ENCODE data around the gene CCL7. TPM values are rescaled to one million over a fixed set of nuclear protein-coding genes. Genes with fewer than 3 reads are reported as not detected.

Gene CCL7
- total and polyA plus RNA-seq, 10 donors, result not detected

DNA sequence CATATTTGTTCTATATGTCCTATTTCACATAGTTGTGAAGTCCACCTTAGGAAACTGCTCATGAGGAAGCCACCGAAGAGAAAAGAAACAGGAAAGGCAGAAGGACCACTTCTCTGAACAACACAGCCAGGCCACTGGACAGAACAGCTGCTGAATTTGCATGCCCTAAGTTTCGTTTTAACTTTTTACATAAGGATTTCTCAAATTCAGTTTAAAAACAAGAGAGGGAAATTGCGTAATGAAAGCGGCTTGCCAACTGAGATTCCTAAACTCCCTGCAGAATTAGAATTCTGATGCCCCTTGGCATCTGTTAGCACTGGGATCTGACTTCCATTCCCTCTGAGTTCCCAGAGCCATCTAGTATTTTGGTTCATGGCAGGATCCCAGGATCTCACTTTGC lies 44.3 kb downstream of the CCL7 start:
- DNase-seq, result no peak
- intact Hi-C loops (cut with DNase I; ENCODE audit: low total_unique reads), result no loop called here

DNA sequence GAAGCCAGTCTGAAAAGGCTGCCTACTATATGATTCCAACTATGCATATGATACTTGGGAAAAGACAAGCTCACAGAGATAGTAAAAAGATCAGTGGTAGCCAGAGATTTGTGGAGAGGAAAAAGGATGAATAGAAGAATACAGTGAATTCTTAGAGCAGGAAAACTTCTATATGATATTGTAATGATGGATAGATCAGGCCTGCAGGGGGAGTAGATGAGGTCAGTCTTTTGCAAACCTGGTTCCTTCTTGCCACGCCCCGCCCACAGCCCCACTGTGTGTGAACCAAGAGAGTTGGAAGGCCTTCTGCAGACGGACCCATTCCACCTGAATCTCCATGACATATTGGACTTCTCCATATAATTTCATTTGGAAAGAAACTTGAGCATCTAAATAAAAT lies 48.5 kb downstream of the CCL7 start:
- Histone ChIP-seq H3K4me1 (peaks cover 0 to 31% (median 16%) of the 10 kb centered on the region in 6 donors), H3K9me3 (peaks cover 0 to 1% (median 0%) of the 10 kb centered on the region in 8 donors), H3K36me3 (no peaks in the 10 kb centered on the region), H3K4me3 (no peak overlapping the region), H3K27me3 (replicated peaks in 1 of 7) (no peaks in the 10 kb centered on the region), H3K27ac (peak overlapping the region in 6 of 8 donors; percentile 13 to 52 (median 43))
- intact Hi-C loops (cut with DNase I; ENCODE audit: low total_unique reads), result no loop called here
- TF ChIP-seq, protein P1, sequence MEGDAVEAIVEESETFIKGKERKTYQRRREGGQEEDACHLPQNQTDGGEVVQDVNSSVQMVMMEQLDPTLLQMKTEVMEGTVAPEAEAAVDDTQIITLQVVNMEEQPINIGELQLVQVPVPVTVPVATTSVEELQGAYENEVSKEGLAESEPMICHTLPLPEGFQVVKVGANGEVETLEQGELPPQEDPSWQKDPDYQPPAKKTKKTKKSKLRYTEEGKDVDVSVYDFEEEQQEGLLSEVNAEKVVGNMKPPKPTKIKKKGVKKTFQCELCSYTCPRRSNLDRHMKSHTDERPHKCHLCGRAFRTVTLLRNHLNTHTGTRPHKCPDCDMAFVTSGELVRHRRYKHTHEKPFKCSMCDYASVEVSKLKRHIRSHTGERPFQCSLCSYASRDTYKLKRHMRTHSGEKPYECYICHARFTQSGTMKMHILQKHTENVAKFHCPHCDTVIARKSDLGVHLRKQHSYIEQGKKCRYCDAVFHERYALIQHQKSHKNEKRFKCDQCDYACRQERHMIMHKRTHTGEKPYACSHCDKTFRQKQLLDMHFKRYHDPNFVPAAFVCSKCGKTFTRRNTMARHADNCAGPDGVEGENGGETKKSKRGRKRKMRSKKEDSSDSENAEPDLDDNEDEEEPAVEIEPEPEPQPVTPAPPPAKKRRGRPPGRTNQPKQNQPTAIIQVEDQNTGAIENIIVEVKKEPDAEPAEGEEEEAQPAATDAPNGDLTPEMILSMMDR (IDR thresholded peaks at IDR 0.05 in 8 of 11, conservative IDR thresholded peaks at IDR 0.05 in 3 of 11), result no peak
- TF ChIP-seq POLR2AphosphoS5 (IDR thresholded peaks at IDR 0.05) (no peak), POLR2A (IDR thresholded peaks at IDR 0.05) (no peak)
- DNase-seq, result no peak
- WGBS, 5 donors, result 57 to 84% (median 73%) methylated on average over 3 of the region's 3 CpGs

More for the DNA sequence above, 44.3 kb downstream of the CCL7 start:
- Histone ChIP-seq H3K36me3 (no peaks in the 10 kb centered on the region), H3K27me3 (replicated peaks in 1 of 7) (peaks cover 0 to 9% (median 0%) of the 10 kb centered on the region in 7 donors), H3K4me3 (no peak overlapping the region), H3K4me1 (peaks cover 0 to 33% (median 15%) of the 10 kb centered on the region in 6 donors), H3K27ac (peak overlapping the region in 4 of 8 donors; percentile 50 to 73 (median 70)), H3K9me3 (no peaks in the 10 kb centered on the region)
- WGBS, 5 donors, result 17 to 32% (median 22%) methylated on average over 4 of the region's 4 CpGs
- TF ChIP-seq, protein P1 (IDR thresholded peaks at IDR 0.05 in 8 of 11, conservative IDR thresholded peaks at IDR 0.05 in 3 of 11), result no peak
- TF ChIP-seq POLR2A (IDR thresholded peaks at IDR 0.05) (no peak), POLR2AphosphoS5 (IDR thresholded peaks at IDR 0.05) (no peak)

DNA sequence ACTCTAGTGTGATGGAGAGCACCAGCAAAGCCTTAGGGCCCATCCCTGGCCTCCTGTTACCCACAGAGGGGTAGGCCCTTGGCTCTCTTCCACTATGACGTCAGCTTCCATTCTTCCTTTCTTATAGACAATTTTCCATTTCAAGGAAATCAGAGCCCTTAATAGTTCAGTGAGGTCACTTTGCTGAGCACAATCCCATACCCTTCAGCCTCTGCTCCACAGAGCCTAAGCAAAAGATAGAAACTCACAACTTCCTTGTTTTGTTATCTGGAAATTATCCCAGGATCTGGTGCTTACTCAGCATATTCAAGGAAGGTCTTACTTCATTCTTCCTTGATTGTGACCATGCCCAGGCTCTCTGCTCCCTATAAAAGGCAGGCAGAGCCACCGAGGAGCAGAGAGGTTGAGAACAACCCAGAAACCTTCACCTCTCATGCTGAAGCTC lies 49.0 kb downstream of the CCL7 start, which contains the start of gene CCL8:
TSS of gene CCL8 (plus strand) at position 397 of the 445 bp plus-strand sequence. CDS start 67 bp downstream, outside the sequence.
- peak within 1 kb of the TSS in 6 of 8 donors; percentile 13 to 52 (median 43) for H3K27ac ChIP-seq
- H3K4me1 ChIP-seq, result peaks cover 0 to 25% (median 12%) of the 10 kb centered on the region in 6 donors
- intact Hi-C loops (cut with DNase I; ENCODE audit: low total_unique reads), result no loop called here
- peaks cover 0 to 7% (median 2%) of the 10 kb centered on the region in 8 donors for H3K9me3 ChIP-seq
- H3K27me3 ChIP-seq (replicated peaks in 1 of 7), result no peaks in the 10 kb centered on the region
- TF ChIP-seq, protein P1 (IDR thresholded peaks at IDR 0.05 in 8 of 11, conservative IDR thresholded peaks at IDR 0.05 in 3 of 11), result no peak
- TF ChIP-seq POLR2A (IDR thresholded peaks at IDR 0.05), result no peak
- no peak for TF ChIP-seq POLR2AphosphoS5 (IDR thresholded peaks at IDR 0.05)
- WGBS, 5 donors, result 28 to 61% (median 44%) methylated on average over 2 of the region's 2 CpGs
- no peak within 1 kb of the TSS for H3K4me3 ChIP-seq
- no peak for DNase-seq
- no peaks in the 10 kb centered on the region for H3K36me3 ChIP-seq

Other genes starting within 250 kb of the CCL7 start
- gene CCL2, start 14.9 kb upstream of the CCL7 start, total RNA-seq, result 10 to 100 TPM in 3 of 7 donors, 1 to 10 TPM in 4; 4.6 to 70.7 (median 6.1) TPM
- gene CCL2, start 14.9 kb upstream of the CCL7 start, polyA plus RNA-seq, result 10 to 100 TPM; 10.8 to 36.5 (median 21.6) TPM
- gene CCL11, start 15.5 kb downstream of the CCL7 start, total RNA-seq, result 1 to 10 TPM in 1 of 7 donors, under 1 TPM in 1, not detected in 5; 0.60 to 1.9 TPM
- under 1 TPM; 0.26 to 0.76 (median 0.29) TPM for gene CCL11, start 15.5 kb downstream of the CCL7 start, polyA plus RNA-seq
- under 1 TPM in 2 of 7 donors, not detected in 5; 0.84 to 0.95 TPM for gene CCL8, start 49.2 kb downstream of the CCL7 start, total RNA-seq
- under 1 TPM; 0.33 to 0.48 (median 0.41) TPM for gene CCL8, start 49.2 kb downstream of the CCL7 start, polyA plus RNA-seq
- gene CCL13, start 86.3 kb downstream of the CCL7 start, total RNA-seq, result not detected
- under 1 TPM in 2 of 3 donors, not detected in 1; 0.12 to 0.54 TPM for gene CCL13, start 86.3 kb downstream of the CCL7 start, polyA plus RNA-seq
- gene CCL1, start 93.0 kb downstream of the CCL7 start, total RNA-seq, result not detected
- gene CCL1, start 93.0 kb downstream of the CCL7 start, polyA plus RNA-seq, result not detected